Stimulated activated CD8-positive, alpha-beta memory T cell treated with anti-CD3 and anti-CD28 coated beads, Interleukin-15, amount 100 ng/mL, for 1 hour (primary cell): Measurements from ENCODE around the gene LOXL1.

Experiments used
- DNase-seq: peaks from one replicate; pipeline ENCODE4 v3.0.0-alpha.2; 2020; ENCODE audit warnings: low read depth

Gene LOXL1

GRCh38 chr15:73926219-73927002, at the start of gene LOXL1:
Gene LOXL1 (plus strand): TSS chr15:73926462. CDS start chr15:73926784, 322 bp downstream.
- no peak for DNase-seq

- no peak for DNase-seq
These were observed 46.8 kb upstream of the LOXL1 start for GRCh38 chr15:73879426-73879825.

GRCh38 chr15:73881579-73882320, 44.5 kb upstream of the LOXL1 start:
- DNase-seq, result no peak

- DNase-seq, result no peak
These were observed 43.4 kb upstream of the LOXL1 start for GRCh38 chr15:73882761-73883419.

GRCh38 chr15:73884159-73884558, 42.1 kb upstream of the LOXL1 start:
- no peak for DNase-seq

GRCh38 chr15:73885954-73886700, 40.1 kb upstream of the LOXL1 start:
- DNase-seq, result no peak

- no peak for DNase-seq
These were observed 39.4 kb upstream of the LOXL1 start for GRCh38 chr15:73886717-73887345.

GRCh38 chr15:73887481-73887880, 38.8 kb upstream of the LOXL1 start:
- no peak for DNase-seq

- no peak for DNase-seq
These were observed 37.8 kb upstream of the LOXL1 start for GRCh38 chr15:73888224-73889041.

GRCh38 chr15:73889053-73889761, 37.1 kb upstream of the LOXL1 start:
- DNase-seq, result no peak

- no peak for DNase-seq
These were observed 36.5 kb upstream of the LOXL1 start for GRCh38 chr15:73889762-73890124.

- no peak for DNase-seq
These were observed 34.6 kb upstream of the LOXL1 start for GRCh38 chr15:73891328-73892315.

GRCh38 chr15:73892446-73893226, 33.6 kb upstream of the LOXL1 start:
- no peak for DNase-seq

GRCh38 chr15:73894133-73894814, 32.0 kb upstream of the LOXL1 start:
- DNase-seq, result no peak

- no peak for DNase-seq
These were observed 28.6 kb upstream of the LOXL1 start for GRCh38 chr15:73897441-73898261.

- DNase-seq, result no peak
These were observed 26.8 kb upstream of the LOXL1 start for GRCh38 chr15:73899197-73900094.
